H1 (cell line): Measurements from ENCODE around the gene CCDC88C. TPM values are rescaled to one million over a fixed set of nuclear protein-coding genes. Genes with fewer than 3 reads are reported as not detected.

Source experiments
- CTCF ChIA-PET: fragments of 300-600 bp; sonication (Branson Sonifier 250); formaldehyde crosslinking; loops from one replicate; lab custom pipeline; 2021; ENCODE audit not compliant: partially characterized antibody; lab: Charles Lee
- POLR2A ChIA-PET: fragments of 300-600 bp; sonication (Branson Sonifier 250); formaldehyde crosslinking; loops from one replicate; lab custom pipeline; 2021; ENCODE audit warnings: inconsistent platforms; ENCODE audit not compliant: partially characterized antibody; lab: Charles Lee
- DNase-seq, 2 experiments: peaks; one replicate each; pipeline versions ENCODE4 v3.0.0 to v3.0.0-alpha.2; 2010 to 2022; ENCODE audit warnings: low spot score in 2 of 2, low read depth in 1 of 2, mixed read lengths in 1 of 2
- FAIRE-seq: peaks from 2 replicates; lab custom pipeline; 2011; peaks lifted over from hg19 to GRCh38; lab: Jason Lieb, UNC
- H2AFZ ChIP-seq: 2 replicates; pipeline ENCODE4 v1.8.1; 2012; ENCODE audit warnings: low read length, inconsistent platforms
- H2AK5ac ChIP-seq: 2 replicates; pipeline ENCODE4 v1.6.1; 2013; ENCODE audit warnings: low read depth, low read length
- H2BK120ac ChIP-seq: replicated peaks from 2 replicates; pipeline ENCODE3; 2013; ENCODE audit warnings: low read depth, low read length, inconsistent platforms
- H2BK12ac ChIP-seq: 2 replicates; pipeline ENCODE4 v1.6.1; 2013; ENCODE audit warnings: low read depth, low read length
- H2BK15ac ChIP-seq: 2 replicates; pipeline ENCODE4 v1.6.1; 2013; ENCODE audit warnings: low read length
- H2BK20ac ChIP-seq: 2 replicates; pipeline ENCODE4 v1.6.1; 2013; ENCODE audit warnings: low read length
- H2BK5ac ChIP-seq: 2 replicates; pipeline ENCODE4 v1.6.1; 2013; ENCODE audit warnings: low read depth, low read length
- H3K14ac ChIP-seq: 2 replicates; pipeline ENCODE4 v1.6.1; 2013; ENCODE audit warnings: inconsistent platforms; ENCODE audit not compliant: insufficient read length
- H3K18ac ChIP-seq: 2 replicates; pipeline ENCODE4 v1.6.1; 2013; ENCODE audit warnings: low read length; ENCODE audit errors: extremely low read depth
- H3K23ac ChIP-seq: 2 replicates; pipeline ENCODE4 v1.6.1; 2013; ENCODE audit warnings: inconsistent platforms; ENCODE audit not compliant: insufficient read length
- H3K23me2 ChIP-seq: 2 replicates; pipeline ENCODE4 v1.6.1; 2013; ENCODE audit warnings: low read depth, low read length
- H3K27ac ChIP-seq: 2 replicates; pipeline ENCODE4 v1.6.1; 2011; ENCODE audit warnings: low read depth, low read length, inconsistent platforms
- H3K27me3 ChIP-seq, 4 experiments: replicated peaks in 1 of 4; 1 replicate in 1 of 4; 2 replicates in 3 of 4; pipeline versions ENCODE4 v1.6.1 to v1.8.1; 2011 to 2013; ENCODE audit warnings: low read length in 3 of 4, mild to moderate bottlenecking in 3 of 4, inconsistent platforms in 2 of 4, mixed read lengths in 2 of 4, moderate library complexity in 1 of 4; ENCODE audit not compliant: control insufficient read depth in 3 of 4, insufficient read depth in 3 of 4; ENCODE audit errors: extremely low read depth in 1 of 4
- H3K36me3 ChIP-seq, 4 experiments: 2 replicates each; pipeline versions ENCODE4 v1.6.1 to v1.8.1; 2011 to 2013; ENCODE audit warnings: mild to moderate bottlenecking in 4 of 4, low read length in 3 of 4, moderate library complexity in 2 of 4, control low read depth in 1 of 4, inconsistent platforms in 1 of 4; ENCODE audit not compliant: insufficient read depth in 4 of 4, control insufficient read depth in 2 of 4
- H3K4ac ChIP-seq: replicated peaks from 2 replicates; pipeline ENCODE3; 2013; ENCODE audit warnings: low read length, low read depth, mixed read lengths, inconsistent platforms; ENCODE audit not compliant: insufficient read length
- H3K4me1 ChIP-seq, 4 experiments: replicated peaks in 1 of 4; 1 replicate in 1 of 4; 2 replicates in 3 of 4; pipeline versions ENCODE4 v1.6.1 to v1.8.1; 2011 to 2013; ENCODE audit warnings: low read length in 3 of 4, inconsistent platforms in 2 of 4, mixed read lengths in 1 of 4; ENCODE audit not compliant: insufficient read depth in 4 of 4, control insufficient read depth in 3 of 4
- H3K4me2 ChIP-seq, 2 experiments: 2 replicates each; pipeline versions ENCODE4 v1.6.1 to v1.8.1; 2011 to 2013; ENCODE audit warnings: low read depth in 2 of 2, low read length in 2 of 2, control low read depth in 1 of 2, inconsistent platforms in 1 of 2, mild to moderate bottlenecking in 1 of 2; ENCODE audit not compliant: insufficient read depth in 1 of 2
- H3K4me3 ChIP-seq, 4 experiments: fragments of 200-600, 300-600 bp in 1 of 4; sonication (generic), shearing (Covaris generic), sonication (Bioruptor Twin) in 1 of 4; 2 replicates each; pipeline versions ENCODE4 v1.5.1 to v1.8.1; 2011 to 2016; ENCODE audit warnings: low read length in 4 of 4, low read depth in 3 of 4, control low read depth in 2 of 4, inconsistent platforms in 2 of 4, mild to moderate bottlenecking in 2 of 4, mixed read lengths in 1 of 4, moderate library complexity in 1 of 4; ENCODE audit not compliant: insufficient read depth in 2 of 4; ENCODE audit errors: extremely low read depth in 1 of 4
- H3K56ac ChIP-seq: replicated peaks from 2 replicates; pipeline ENCODE3; 2013; ENCODE audit warnings: low read depth, mild to moderate bottlenecking, mixed read lengths, low read length, inconsistent platforms; ENCODE audit not compliant: insufficient read length
- H3K79me1 ChIP-seq: 2 replicates; pipeline ENCODE4 v1.6.1; 2013; ENCODE audit warnings: low read depth, low read length, control low read depth
- H3K79me2 ChIP-seq, 2 experiments: 2 replicates each; pipeline versions ENCODE4 v1.6.1 to v1.8.1; 2012 to 2013; ENCODE audit warnings: low read length in 2 of 2, mild to moderate bottlenecking in 2 of 2, inconsistent platforms in 1 of 2; ENCODE audit not compliant: insufficient read depth in 2 of 2, control insufficient read depth in 1 of 2
- H3K9ac ChIP-seq, 4 experiments: replicated peaks in 1 of 4; 1 replicate in 1 of 4; 2 replicates in 3 of 4; pipeline versions ENCODE4 v1.6.1 to v1.8.1; 2011 to 2013; ENCODE audit warnings: low read depth in 3 of 4, low read length in 3 of 4, control low read depth in 2 of 4, mild to moderate bottlenecking in 2 of 4, moderate library complexity in 2 of 4, inconsistent platforms in 1 of 4; ENCODE audit errors: extremely low read depth in 1 of 4
- H3K9me3 ChIP-seq, 2 experiments: 2 replicates each; pipeline versions ENCODE4 v1.6.1 to v1.8.1; 2012 to 2013; ENCODE audit warnings: mild to moderate bottlenecking in 2 of 2, moderate library complexity in 2 of 2, control low read depth in 1 of 2, inconsistent platforms in 1 of 2, low read depth in 1 of 2, low read length in 1 of 2, mixed read lengths in 1 of 2; ENCODE audit not compliant: insufficient read depth in 2 of 2
- H4K20me1 ChIP-seq, 2 experiments: replicated peaks in 1 of 2; 2 replicates each; pipeline versions ENCODE3 to v1.8.1; 2011 to 2013; ENCODE audit warnings: inconsistent platforms in 2 of 2, low read length in 2 of 2, mild to moderate bottlenecking in 1 of 2; ENCODE audit not compliant: insufficient read depth in 2 of 2, control insufficient read depth in 1 of 2
- H4K5ac ChIP-seq: 2 replicates; pipeline ENCODE4 v1.6.1; 2013; ENCODE audit warnings: low read length, low read depth, mixed read lengths, inconsistent platforms; ENCODE audit not compliant: insufficient read length
- H4K8ac ChIP-seq: 2 replicates; pipeline ENCODE4 v1.8.0; 2013; ENCODE audit warnings: mild to moderate bottlenecking, moderate library complexity, low read length, inconsistent platforms; ENCODE audit not compliant: insufficient read depth; ENCODE audit errors: extremely low read depth
- H4K91ac ChIP-seq: replicated peaks from 2 replicates; pipeline ENCODE3; 2013; ENCODE audit warnings: low read length, mixed read lengths, inconsistent platforms; ENCODE audit not compliant: insufficient read length
- ATF2 ChIP-seq: IDR thresholded peaks from 2 replicates; pipeline ENCODE4 v1.6.1; 2012; ENCODE audit warnings: low read length, inconsistent platforms
- BCL11A ChIP-seq, 2 experiments: IDR thresholded peaks; one replicate each; pipeline ENCODE4 v1.6.1; 2011; ENCODE audit warnings: low read depth in 2 of 2, low read length in 2 of 2, mild to moderate bottlenecking in 2 of 2
- CTBP2 ChIP-seq: IDR thresholded peaks from 2 replicates; pipeline ENCODE4 v1.7.0; 2011; ENCODE audit warnings: borderline replicate concordance, mild to moderate bottlenecking, moderate library complexity, mixed read lengths, low read length; ENCODE audit not compliant: insufficient read depth, insufficient read length
- EP300 ChIP-seq, 2 experiments: IDR thresholded peaks; 1 replicate in 1 of 2; 2 replicates in 1 of 2; pipeline ENCODE4 v1.6.1; 2011 to 2012; ENCODE audit warnings: low read depth in 2 of 2, low read length in 2 of 2, mild to moderate bottlenecking in 2 of 2, borderline replicate concordance in 1 of 2, inconsistent platforms in 1 of 2, moderate library complexity in 1 of 2
- GABPA ChIP-seq: IDR thresholded peaks from 2 replicates; pipeline ENCODE4 v1.6.1; 2011; ENCODE audit warnings: mild to moderate bottlenecking, low read length, moderate library complexity, borderline replicate concordance; ENCODE audit not compliant: insufficient read depth
- JUN ChIP-seq: IDR thresholded peaks from 2 replicates; pipeline ENCODE4 v1.6.1; 2011; ENCODE audit warnings: low read depth, mild to moderate bottlenecking, improper control_type of control experiment, low read length
- NRF1 ChIP-seq: IDR thresholded peaks from 2 replicates; pipeline ENCODE4 v1.6.1; 2011; ENCODE audit warnings: mild to moderate bottlenecking, low read depth, low read length, improper control_type of control experiment
- SIRT6 ChIP-seq: IDR thresholded peaks from one replicate; pipeline ENCODE4 v1.7.1; 2012; ENCODE audit warnings: low read length, inconsistent platforms
- SP2 ChIP-seq: IDR thresholded peaks from 2 replicates; pipeline ENCODE4 v1.6.1; 2012; ENCODE audit warnings: mild to moderate bottlenecking, low read length, inconsistent platforms
- SP4 ChIP-seq: IDR thresholded peaks from 2 replicates; pipeline ENCODE4 v1.6.1; 2012; ENCODE audit warnings: low read length, inconsistent platforms
- SUZ12 ChIP-seq: fragments of 200-600 bp; sonication (generic); IDR thresholded peaks from 2 replicates; pipeline ENCODE4 v1.6.1; 2012; ENCODE audit warnings: mild to moderate bottlenecking, inconsistent platforms, low read length, moderate library complexity, mixed read lengths
- TAF7 ChIP-seq: optimal IDR thresholded peaks from 2 replicates; pipeline ENCODE3; 2011; ENCODE audit warnings: low read depth, mild to moderate bottlenecking, inconsistent platforms, low read length, moderate library complexity, borderline replicate concordance
- TBP ChIP-seq: IDR thresholded peaks from 2 replicates; pipeline ENCODE4 v1.6.1; 2011; ENCODE audit warnings: low read depth, low read length, improper control_type of control experiment
- WGBS, 2 experiments: shearing (Covaris generic) in 1 of 2; methylation state at CpG; one replicate each; pipeline versions ENCODE4 v1.1.6 to v1.1.7; 2013 to 2015; ENCODE audit warnings: low lambda C conversion rate in 2 of 2, mixed read lengths in 2 of 2, inconsistent platforms in 1 of 2, low coverage in 1 of 2, missing lambda C conversion rate in 1 of 2; ENCODE audit not compliant: insufficient replicate concordance in 2 of 2, insufficient coverage in 1 of 2, insufficient read length in 1 of 2; ENCODE audit errors: extremely low coverage in 1 of 2, missing lambda C conversion rate in 1 of 2; 5-methylcytosine and 5-hydroxymethylcytosine counted together
- polyA plus RNA-seq, 7 experiments: library from polyadenylated mRNA; depleted of rRNA in 3 of 7; stranded (reverse) in 5 of 7; unstranded in 2 of 7; fragments of >200 nt in 5 of 7; fragments of 200-250 nt in 2 of 7; gene quantifications; 1 replicate in 5 of 7; 2 replicates in 1 of 7; 4 replicates in 1 of 7; pipeline versions ENCODE4 v1.2.1 to v1.2.3, GENCODE V29; 2011 to 2013; ENCODE audit warnings: missing spikeins in 2 of 7, mixed read lengths in 2 of 7
- total RNA-seq: library from RNA; stranded (reverse); fragmentation: NEBNext Ultra II Directional; extraction: Animal tissue kit (Norgen Biotek cat#: 25700); gene quantifications from 2 replicates; pipeline ENCODE4 v1.2.1, GENCODE V29; 2021

Gene CCDC88C
- total and polyA plus RNA-seq, 2 of the 8 experiments (the other 6 are each of a cell fraction or from before 2014, with no cell fraction given) = 10.3 to 57.7 TPM

- H3K18ac ChIP-seq = no peak overlapping the region
- ChIA-PET CTCF (interaction anchor here (1.0 to 5.5 kb wide), 11 partner anchors 9 to 100 kb away, joined by 3 to 51 read pairs (median 8); partner anchors contain the start of gene CCDC88C), POLR2A (interaction anchor here (1.1 kb wide), 1 partner anchor 28 kb away, joined by 3 read pairs; no protein-coding TSS in a partner anchor)
These were observed 90.4 kb downstream of the CCDC88C start for GRCh38 chr14:91327250-91327595.

More at GRCh38 chr14:91327250-91327595, 90.4 kb downstream of the CCDC88C start:
- Histone ChIP-seq H2AFZ (no peak overlapping the region), H4K91ac (no peak overlapping the region), H3K9me3 (no peaks in the 10 kb centered on the region), H3K27me3 (no peaks in the 10 kb centered on the region), H4K5ac (no peak overlapping the region), H3K4me2 (no peak overlapping the region), H3K56ac (no peak overlapping the region), H4K8ac (no peak overlapping the region), H2BK120ac (no peak overlapping the region), H3K79me1 (no peaks in the 10 kb centered on the region), H3K14ac (no peak overlapping the region), H3K9ac (no peak overlapping the region), H3K27ac (no peak overlapping the region), H2AK5ac (no peak overlapping the region), H3K79me2 (no peaks in the 10 kb centered on the region), H3K36me3 (peaks cover 2 to 10% (median 3%) of the 10 kb centered on the region in 4 experiments; a peak in 6 of 8 replicates), H3K4ac (no peak overlapping the region), H3K4me1 (peaks cover 0 to 2% (median 0%) of the 10 kb centered on the region in 4 experiments; a peak in 2 of 7 replicates), H2BK15ac (no peak overlapping the region), H3K4me3 (no peak overlapping the region), H4K20me1 (peaks cover 1 to 3% of the 10 kb centered on the region in 2 experiments), H2BK12ac (no peak overlapping the region), H3K23ac (no peak overlapping the region), H2BK20ac (no peak overlapping the region), H2BK5ac (no peak overlapping the region), H3K23me2 (no peaks in the 10 kb centered on the region)
- WGBS, 2 experiments = 92% methylated on average over 7 of the region's 7 CpGs; no CpG with 5 or more reads in 1 of the 2 experiments
- DNase-seq = no peak
- no peak for FAIRE-seq
- TF ChIP-seq ATF2 (no peak), BCL11A (IDR thresholded peaks at IDR 0.05; ENCODE audit: low read depth in 2 of 2, low read length in 2 of 2) (no peak), SIRT6 (no peak), SP4 (no peak), NRF1 (no peak), JUN (no peak), CTBP2 (no peak), TAF7 (no peak), EP300 (IDR thresholded peaks at IDR 0.05; ENCODE audit: borderline replicate concordance in 1 of 2, low read depth in 2 of 2, low read length in 2 of 2) (no peak), TBP (no peak), SUZ12 (no peak), SP2 (no peak), GABPA (no peak)
